Fibroblast of lung (primary cell): Measurements from ENCODE around the gene AR. TPM values are rescaled to one million over a fixed set of nuclear protein-coding genes. Genes with fewer than 3 reads are reported as not detected.

ENCODE experiments used
- DNase-seq, 2 donors: peaks; one replicate each; pipeline versions ENCODE4 v3.0.0 to v3.0.0-alpha.2; 2010; ENCODE audit warnings: low read depth in 2 of 2
- H2AFZ ChIP-seq: 2 replicates; pipeline ENCODE4 v1.5.1; 2012; ENCODE audit warnings: low read length, control low read depth, inconsistent platforms
- H3K27ac ChIP-seq: 2 replicates; pipeline ENCODE4 v1.5.1; 2011; ENCODE audit warnings: low read length, control low read depth; ENCODE audit not compliant: insufficient read depth
- H3K27me3 ChIP-seq: 2 replicates; pipeline ENCODE4 v1.5.1; 2011; ENCODE audit warnings: mild to moderate bottlenecking, low read length; ENCODE audit not compliant: control insufficient read depth, insufficient read depth
- H3K36me3 ChIP-seq: 2 replicates; pipeline ENCODE4 v1.5.1; 2011; ENCODE audit warnings: low read length; ENCODE audit not compliant: control insufficient read depth, insufficient read depth
- H3K4me1 ChIP-seq: 2 replicates; pipeline ENCODE4 v1.5.1; 2011; ENCODE audit warnings: low read length; ENCODE audit not compliant: control insufficient read depth, insufficient read depth; ENCODE audit errors: extremely low read depth
- H3K4me2 ChIP-seq: 2 replicates; pipeline ENCODE4 v1.5.1; 2011; ENCODE audit warnings: low read length, control low read depth; ENCODE audit not compliant: insufficient read depth; ENCODE audit errors: extremely low read depth
- H3K4me3 ChIP-seq, 4 experiments: fragments of 200-600 bp in 1 of 4; sonication (generic) in 1 of 4; replicated peaks in 1 of 4; 2 replicates each; pipeline ENCODE4 v1.5.1; 2011 to 2016; ENCODE audit warnings: low read length in 4 of 4, low read depth in 3 of 4, mild to moderate bottlenecking in 3 of 4, control low read depth in 2 of 4, inconsistent platforms in 1 of 4, mixed read lengths in 1 of 4; ENCODE audit not compliant: insufficient read depth in 1 of 4; ENCODE audit errors: control extremely low read depth in 1 of 4
- H3K79me2 ChIP-seq: 2 replicates; pipeline ENCODE4 v1.5.1; 2012; ENCODE audit warnings: mild to moderate bottlenecking, low read length, inconsistent platforms; ENCODE audit not compliant: control insufficient read depth, insufficient read depth
- H3K9ac ChIP-seq: 2 replicates; pipeline ENCODE4 v1.5.1; 2011; ENCODE audit warnings: mild to moderate bottlenecking, low read length, control low read depth; ENCODE audit not compliant: insufficient read depth
- H3K9me3 ChIP-seq: 2 replicates; pipeline ENCODE4 v1.5.1; 2012; ENCODE audit warnings: low read depth, low read length; ENCODE audit not compliant: control insufficient read depth, insufficient read depth
- H4K20me1 ChIP-seq: 2 replicates; pipeline ENCODE4 v1.5.1; 2011; ENCODE audit warnings: low read length; ENCODE audit not compliant: control insufficient read depth, insufficient read depth; ENCODE audit errors: extremely low read depth
- CTCF ChIP-seq, 2 donors: IDR thresholded peaks in 1 of 2; conservative IDR thresholded peaks in 1 of 2; 1 replicate in 1 of 2; 2 replicates in 1 of 2; pipeline ENCODE4 v1.5.1; 2011 to 2012; ENCODE audit warnings: low read length in 2 of 2, control low read depth in 1 of 2, inconsistent platforms in 1 of 2, low read depth in 1 of 2, mild to moderate bottlenecking in 1 of 2
- EZH2 ChIP-seq: IDR thresholded peaks from 2 replicates; pipeline ENCODE4 v1.5.1; 2012; ENCODE audit warnings: low read length, control low read depth, mild to moderate bottlenecking; ENCODE audit errors: missing control alignments
- polyA plus RNA-seq, 2 donors: library from polyadenylated mRNA; depleted of rRNA in 1 of 2; stranded (reverse) in 1 of 2; unstranded in 1 of 2; fragments of >200 nt; gene quantifications; 2 replicates each; pipeline ENCODE4 v1.2.1, GENCODE V29; 2011 to 2012; ENCODE audit warnings: missing spikeins in 1 of 2
- total RNA-seq: library from RNA; depleted of rRNA; stranded (reverse); fragments of >200 nt; gene quantifications from 2 replicates; pipeline ENCODE4 v1.2.1, GENCODE V29; 2014

Gene AR
- total and polyA plus RNA-seq, 2 donors (not counting 1 experiment from before 2014, with no cell fraction given) = 10.8 to 15.0 TPM

GRCh38 chrX:67726018-67726417 is 182.2 kb downstream of the AR start:
- Histone ChIP-seq H3K9me3 (no peaks in the 10 kb centered on the region), H2AFZ (no peak overlapping the region), H4K20me1 (no peaks in the 10 kb centered on the region), H3K4me2 (no peak overlapping the region), H3K4me3 (no peak overlapping the region), H3K27me3 (no peaks in the 10 kb centered on the region), H3K9ac (no peak overlapping the region), H3K4me1 (no peaks in the 10 kb centered on the region), H3K27ac (no peak overlapping the region), H3K36me3 (no peaks in the 10 kb centered on the region), H3K79me2 (no peaks in the 10 kb centered on the region)
- TF ChIP-seq CTCF (conservative IDR thresholded peaks at IDR 0.05 in 1 of 2, IDR thresholded peaks at IDR 0.05 in 1 of 2; ENCODE audit: low read depth in 1 of 2, low read length in 2 of 2) (no peak), EZH2 (no peak)
- no peak for DNase-seq

GRCh38 chrX:67727576-67727975 is 183.8 kb downstream of the AR start:
- Histone ChIP-seq H3K4me1 (no peaks in the 10 kb centered on the region), H3K79me2 (no peaks in the 10 kb centered on the region), H3K4me3 (no peak overlapping the region), H3K4me2 (no peak overlapping the region), H3K9ac (no peak overlapping the region), H3K27me3 (no peaks in the 10 kb centered on the region), H2AFZ (no peak overlapping the region), H4K20me1 (no peaks in the 10 kb centered on the region), H3K9me3 (no peaks in the 10 kb centered on the region), H3K27ac (no peak overlapping the region), H3K36me3 (no peaks in the 10 kb centered on the region)
- no peak for DNase-seq
- TF ChIP-seq EZH2 = no peak
- TF ChIP-seq CTCF (conservative IDR thresholded peaks at IDR 0.05 in 1 of 2, IDR thresholded peaks at IDR 0.05 in 1 of 2; ENCODE audit: low read depth in 1 of 2, low read length in 2 of 2) = no peak

DNA sequence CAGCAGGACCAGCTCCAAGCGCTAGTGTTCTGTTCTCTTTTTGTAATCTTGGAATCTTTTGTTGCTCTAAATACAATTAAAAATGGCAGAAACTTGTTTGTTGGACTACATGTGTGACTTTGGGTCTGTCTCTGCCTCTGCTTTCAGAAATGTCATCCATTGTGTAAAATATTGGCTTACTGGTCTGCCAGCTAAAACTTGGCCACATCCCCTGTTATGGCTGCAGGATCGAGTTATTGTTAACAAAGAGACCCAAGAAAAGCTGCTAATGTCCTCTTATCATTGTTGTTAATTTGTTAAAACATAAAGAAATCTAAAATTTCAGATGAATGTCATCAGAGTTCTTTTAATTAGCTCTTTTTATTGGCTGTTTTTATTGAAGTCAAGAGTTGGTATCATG is 186.5 kb downstream of the AR start:
- no peak overlapping the region for H2AFZ ChIP-seq
- H3K9ac ChIP-seq = no peak overlapping the region
- H3K4me1 ChIP-seq = no peaks in the 10 kb centered on the region
- no peaks in the 10 kb centered on the region for H3K79me2 ChIP-seq
- no peak for TF ChIP-seq EZH2
- TF ChIP-seq CTCF (conservative IDR thresholded peaks at IDR 0.05 in 1 of 2, IDR thresholded peaks at IDR 0.05 in 1 of 2; ENCODE audit: low read depth in 1 of 2, low read length in 2 of 2) = no peak
- DNase-seq = no peak
- no peak overlapping the region for H3K4me3 ChIP-seq
- H3K4me2 ChIP-seq = no peak overlapping the region
- H3K27ac ChIP-seq = no peak overlapping the region
- H3K36me3 ChIP-seq = no peaks in the 10 kb centered on the region
- no peaks in the 10 kb centered on the region for H3K27me3 ChIP-seq
- no peaks in the 10 kb centered on the region for H3K9me3 ChIP-seq
- no peaks in the 10 kb centered on the region for H4K20me1 ChIP-seq
